Natural killer cell (primary cell): ENCODE results near the gene CRTAP. TPM values are rescaled to one million over a fixed set of nuclear protein-coding genes. Genes with fewer than 3 reads are reported as not detected.

Source experiments
- ATAC-seq, 3 donors: fragments of 150-1000 bp in 2 of 3; fragments of 200-7000 bp in 1 of 3; cut with Tn5 transposase; 1 replicate in 1 of 3; 2 replicates in 2 of 3; pipeline ENCODE4 v1.10.0; 2021; ENCODE audit warnings: mild to moderate bottlenecking in 2 of 3, moderate library complexity in 2 of 3
- DNase-seq, 2 donors: peaks; one replicate each; pipeline versions ENCODE4 v3.0.0 to v3.0.0-alpha.2; 2013 to 2021; ENCODE audit warnings: mixed read lengths in 1 of 2
- H3K27ac ChIP-seq: one replicate; pipeline ENCODE4 v1.5.1; 2013; ENCODE audit warnings: mild to moderate bottlenecking, low read length
- H3K27me3 ChIP-seq: one replicate; pipeline ENCODE4 v1.6.1; 2013; ENCODE audit warnings: low read length; ENCODE audit not compliant: control insufficient read depth, insufficient read depth
- H3K36me3 ChIP-seq: one replicate; pipeline ENCODE4 v1.6.1; 2013; ENCODE audit warnings: low read length; ENCODE audit not compliant: control insufficient read depth, insufficient read depth
- H3K4me1 ChIP-seq: one replicate; pipeline ENCODE4 v1.6.1; 2013; ENCODE audit warnings: low read length; ENCODE audit not compliant: control insufficient read depth, insufficient read depth
- H3K4me3 ChIP-seq: one replicate; pipeline ENCODE4 v1.5.1; 2013; ENCODE audit warnings: low read length
- H3K9me3 ChIP-seq: one replicate; pipeline ENCODE4 v1.6.1; 2013; ENCODE audit warnings: low read length; ENCODE audit not compliant: control insufficient read depth, insufficient read depth
- H3K27ac Mint-ChIP-seq, 2 donors: one replicate each; pipeline ENCODE4 v1.8.0; 2022; ENCODE audit warnings: mild to moderate bottlenecking in 2 of 2, mixed read lengths in 2 of 2, moderate library complexity in 1 of 2
- H3K27me3 Mint-ChIP-seq, 2 donors: one replicate each; pipeline ENCODE4 v1.8.0; 2022; ENCODE audit warnings: low read depth in 2 of 2, mixed read lengths in 2 of 2
- H3K36me3 Mint-ChIP-seq: one replicate; pipeline ENCODE4 v1.8.0; 2022; ENCODE audit warnings: mixed read lengths
- H3K4me1 Mint-ChIP-seq, 2 donors: one replicate each; pipeline ENCODE4 v1.8.0; 2022; ENCODE audit warnings: mixed read lengths in 2 of 2
- H3K4me3 Mint-ChIP-seq: one replicate; pipeline ENCODE4 v1.8.0; 2022; ENCODE audit warnings: mild to moderate bottlenecking, moderate library complexity, mixed read lengths
- H3K9me3 Mint-ChIP-seq, 2 donors: one replicate each; pipeline ENCODE4 v1.8.0; 2022; ENCODE audit warnings: mixed read lengths in 2 of 2
- WGBS: methylation state at CpG from one replicate; pipeline ENCODE4 v1.1.7; 2013; ENCODE audit warnings: missing lambda C conversion rate; ENCODE audit not compliant: insufficient coverage; 5-methylcytosine and 5-hydroxymethylcytosine counted together
- intact Hi-C: fragments of 100-400 bp; cut with micrococcal nuclease; formaldehyde crosslinking; loops from one replicate; pipeline ENCODE4 v1.14.2; 2022
- total RNA-seq, 4 donors: library from RNA; stranded (reverse); fragments of 120-200 nt in 1 of 4; gene quantifications; one replicate each; pipeline versions ENCODE4 v1.2.3 to v1.2.4, GENCODE V29; 2013 to 2022
- TF ChIP-seq, protein P1 (sequence below): fragments of 200-600 bp; IDR thresholded peaks from one replicate; pipeline ENCODE4 v1.8.0; 2022; ENCODE audit warnings: antibody characterized with exemption

Gene CRTAP
- total RNA-seq, 3 donors from 2014 or later (not counting 1 experiment from before 2014, with no cell fraction given) = 32.4 to 38.2 (median 37.9) TPM

GRCh38 chr3:33152363-33153360 lies 38.8 kb downstream of the CRTAP start:
- H3K27me3 ChIP-seq = no peaks in the 10 kb centered on the region
- ATAC-seq (no peak), DNase-seq (no peak)
- Mint-ChIP-seq H3K27ac (no peak overlapping the region), H3K9me3 (peaks cover 0 to 3% of the 10 kb centered on the region in 2 donors), H3K36me3 (no peaks in the 10 kb centered on the region), H3K27me3 (peaks cover 3 to 13% of the 10 kb centered on the region in 2 donors), H3K4me1 (no peaks in the 10 kb centered on the region), H3K4me3 (no peak overlapping the region)
- intact Hi-C loops = no loop called here
- TF ChIP-seq, protein P1, sequence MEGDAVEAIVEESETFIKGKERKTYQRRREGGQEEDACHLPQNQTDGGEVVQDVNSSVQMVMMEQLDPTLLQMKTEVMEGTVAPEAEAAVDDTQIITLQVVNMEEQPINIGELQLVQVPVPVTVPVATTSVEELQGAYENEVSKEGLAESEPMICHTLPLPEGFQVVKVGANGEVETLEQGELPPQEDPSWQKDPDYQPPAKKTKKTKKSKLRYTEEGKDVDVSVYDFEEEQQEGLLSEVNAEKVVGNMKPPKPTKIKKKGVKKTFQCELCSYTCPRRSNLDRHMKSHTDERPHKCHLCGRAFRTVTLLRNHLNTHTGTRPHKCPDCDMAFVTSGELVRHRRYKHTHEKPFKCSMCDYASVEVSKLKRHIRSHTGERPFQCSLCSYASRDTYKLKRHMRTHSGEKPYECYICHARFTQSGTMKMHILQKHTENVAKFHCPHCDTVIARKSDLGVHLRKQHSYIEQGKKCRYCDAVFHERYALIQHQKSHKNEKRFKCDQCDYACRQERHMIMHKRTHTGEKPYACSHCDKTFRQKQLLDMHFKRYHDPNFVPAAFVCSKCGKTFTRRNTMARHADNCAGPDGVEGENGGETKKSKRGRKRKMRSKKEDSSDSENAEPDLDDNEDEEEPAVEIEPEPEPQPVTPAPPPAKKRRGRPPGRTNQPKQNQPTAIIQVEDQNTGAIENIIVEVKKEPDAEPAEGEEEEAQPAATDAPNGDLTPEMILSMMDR = no peak
- 93% methylated on average over 19 of the region's 19 CpGs for WGBS
- H3K9me3 ChIP-seq = no peaks in the 10 kb centered on the region
- no peak overlapping the region for H3K27ac ChIP-seq
- no peak overlapping the region for H3K4me3 ChIP-seq
- no peaks in the 10 kb centered on the region for H3K36me3 ChIP-seq
- H3K4me1 ChIP-seq = no peaks in the 10 kb centered on the region

DNA sequence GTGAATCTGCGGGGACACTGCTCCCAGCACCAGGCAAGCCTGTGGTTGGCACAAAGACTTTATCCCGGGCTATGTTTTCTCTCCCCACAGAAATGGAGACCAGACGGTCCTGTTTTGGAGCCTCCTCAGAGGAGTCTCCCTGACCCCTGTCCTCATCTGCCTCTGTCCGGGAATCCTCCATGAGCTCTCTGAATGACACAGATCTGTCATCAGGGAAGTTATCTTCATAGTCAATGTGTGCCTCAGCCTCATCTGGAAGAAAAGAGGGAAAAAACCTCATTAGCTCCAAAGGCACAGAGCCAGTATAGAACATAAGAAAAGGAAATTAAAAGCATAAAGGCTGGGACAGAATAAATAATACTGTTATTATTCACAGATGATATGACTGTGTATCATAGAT lies 40.0 kb downstream of the CRTAP start:
- TF ChIP-seq, protein P1 = no peak
- Histone ChIP-seq H3K36me3 (no peaks in the 10 kb centered on the region), H3K9me3 (no peaks in the 10 kb centered on the region), H3K27me3 (no peaks in the 10 kb centered on the region), H3K4me1 (no peaks in the 10 kb centered on the region), H3K4me3 (no peak overlapping the region), H3K27ac (no peak overlapping the region)
- intact Hi-C loops = no loop called here
- no peaks in the 10 kb centered on the region for H3K4me1 Mint-ChIP-seq
- DNase-seq = no peak
- H3K27me3 Mint-ChIP-seq = peaks cover 3 to 13% of the 10 kb centered on the region in 2 donors
- no peak overlapping the region for H3K4me3 Mint-ChIP-seq
- WGBS = 83% methylated on average over 4 of the region's 4 CpGs
- H3K27ac Mint-ChIP-seq = no peak overlapping the region
- no peak for ATAC-seq
- H3K9me3 Mint-ChIP-seq = no peaks in the 10 kb centered on the region
- no peaks in the 10 kb centered on the region for H3K36me3 Mint-ChIP-seq

DNA sequence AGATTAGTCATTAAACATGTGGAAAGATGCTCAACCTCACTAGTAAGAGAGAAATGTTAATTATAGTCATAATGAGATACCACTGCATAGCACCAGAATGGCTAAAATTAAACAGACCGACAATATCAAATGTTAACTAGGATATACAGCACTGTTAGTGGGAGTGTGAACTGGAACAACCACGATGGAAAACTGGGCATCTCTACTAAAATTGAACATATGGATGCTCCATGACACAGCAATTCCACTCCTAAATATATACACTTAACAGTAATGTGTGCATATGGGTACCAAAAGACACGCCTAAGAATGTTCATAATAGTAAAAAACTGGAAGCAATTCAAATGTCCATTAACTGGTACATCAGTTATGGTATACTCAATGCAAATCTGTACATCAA lies 41.5 kb downstream of the CRTAP start:
- H3K27ac ChIP-seq = no peak overlapping the region
- no peaks in the 10 kb centered on the region for H3K4me1 ChIP-seq
- no peaks in the 10 kb centered on the region for H3K9me3 ChIP-seq
- H3K36me3 Mint-ChIP-seq = no peaks in the 10 kb centered on the region
- no peaks in the 10 kb centered on the region for H3K36me3 ChIP-seq
- H3K27ac Mint-ChIP-seq = no peak overlapping the region
- no peaks in the 10 kb centered on the region for H3K4me1 Mint-ChIP-seq
- H3K27me3 Mint-ChIP-seq = peaks cover 7 to 19% of the 10 kb centered on the region in 2 donors
- ATAC-seq (no peak), DNase-seq (no peak)
- no peak overlapping the region for H3K4me3 ChIP-seq
- no peaks in the 10 kb centered on the region for H3K9me3 Mint-ChIP-seq
- H3K4me3 Mint-ChIP-seq = no peak overlapping the region
- intact Hi-C loops = no loop called here
- TF ChIP-seq, protein P1 = no peak
- WGBS = no CpG with 5 or more reads among the region's 3 CpGs
- H3K27me3 ChIP-seq = no peaks in the 10 kb centered on the region
